ENCODE data around the gene RAD51B.
"Not testable (repeated sequence)": the region's sequence is repeated elsewhere in the genome, so short reads cannot be mapped to it uniquely, and the experiment has no call there.

Gene RAD51B

DNA sequence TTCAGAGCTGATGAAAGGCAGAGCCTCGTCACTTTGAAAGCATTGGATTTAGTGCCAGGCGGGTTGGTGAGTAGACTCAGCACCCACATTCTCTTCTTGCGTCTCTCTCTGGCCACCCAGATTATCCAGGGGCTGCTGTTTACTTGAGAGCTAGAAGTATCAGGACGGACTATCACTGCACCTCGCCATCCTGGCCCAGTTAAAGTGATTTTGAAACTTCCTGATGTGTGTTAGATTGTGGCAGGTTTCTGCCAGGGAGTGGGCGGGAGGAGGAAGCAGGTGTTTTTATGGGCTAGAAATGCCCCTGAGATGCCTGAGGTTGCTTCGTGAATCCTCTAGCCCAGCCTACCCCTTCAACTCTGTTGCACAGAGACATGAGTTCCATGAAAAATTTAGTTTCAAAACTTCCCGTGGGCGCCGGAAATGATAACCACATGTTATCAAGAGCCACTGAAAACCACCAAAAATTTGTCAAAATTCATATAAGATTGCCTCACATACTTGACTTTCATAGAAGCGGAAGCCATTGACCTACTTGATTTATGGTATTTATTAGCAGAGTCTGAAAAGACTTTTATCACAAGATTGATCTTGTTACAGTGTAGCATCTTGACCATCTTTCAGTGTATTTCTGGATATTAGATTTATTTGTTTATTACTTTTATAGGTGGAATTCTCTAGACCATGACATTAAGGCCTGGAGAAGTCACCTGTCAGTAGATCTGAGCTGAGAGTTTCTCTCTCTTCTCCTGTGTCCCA lies 466.0 kb downstream of the RAD51B start:
- peak; percentile 72 for DNase-seq

GRCh38 chr14:68286667-68287066 lies 467.1 kb downstream of the RAD51B start:
- DNase-seq: no peak

GRCh38 chr14:68289452-68289851 lies 469.9 kb downstream of the RAD51B start:
- DNase-seq: not testable (repeated sequence)

- DNase-seq: no peak
Observed at GRCh38 chr14:68291820-68292219, 472.2 kb downstream of the RAD51B start.

DNA sequence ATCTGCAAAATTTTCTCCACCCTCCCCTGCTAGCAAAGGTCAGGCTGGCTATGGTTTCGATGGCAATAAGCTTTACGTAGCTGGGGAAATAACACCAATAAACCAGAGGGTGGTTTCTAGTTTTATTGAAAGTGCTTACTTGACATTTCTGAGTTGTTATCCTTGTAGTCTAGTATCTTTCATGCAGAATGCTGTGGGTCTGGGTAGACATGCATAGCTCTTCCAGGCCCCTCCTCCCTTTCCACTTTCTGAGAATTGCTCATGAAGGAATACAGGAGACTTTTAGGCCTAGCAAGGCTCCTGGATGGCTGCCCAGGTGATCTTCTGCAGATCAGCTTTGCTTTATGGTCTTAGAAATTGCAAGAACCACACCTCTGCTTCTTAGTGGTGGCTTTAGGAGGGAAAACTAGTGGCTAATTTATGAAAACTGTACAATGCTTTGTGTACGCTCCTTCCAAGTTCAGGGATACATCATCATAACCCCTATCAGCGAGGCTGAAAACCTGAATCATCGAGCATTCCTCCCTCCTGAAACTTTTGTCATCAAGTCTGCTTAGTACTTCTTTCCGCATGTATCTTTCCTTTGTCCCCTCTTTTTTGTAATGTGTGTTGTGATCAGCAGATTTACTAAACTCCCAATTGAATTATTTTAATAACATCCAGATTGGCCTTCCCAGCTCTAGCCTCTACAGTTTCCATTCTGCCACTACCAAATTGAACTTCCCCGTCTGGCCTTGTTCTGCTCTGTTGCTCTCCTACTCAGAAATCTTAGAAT lies 473.0 kb downstream of the RAD51B start:
- no peak for DNase-seq

GRCh38 chr14:68293404-68293803 lies 473.8 kb downstream of the RAD51B start:
- DNase-seq: no peak

- DNase-seq: no peak
Observed at GRCh38 chr14:68295316-68295816, 475.8 kb downstream of the RAD51B start.

GRCh38 chr14:68297039-68297438 lies 477.5 kb downstream of the RAD51B start:
- no peak for DNase-seq

DNA sequence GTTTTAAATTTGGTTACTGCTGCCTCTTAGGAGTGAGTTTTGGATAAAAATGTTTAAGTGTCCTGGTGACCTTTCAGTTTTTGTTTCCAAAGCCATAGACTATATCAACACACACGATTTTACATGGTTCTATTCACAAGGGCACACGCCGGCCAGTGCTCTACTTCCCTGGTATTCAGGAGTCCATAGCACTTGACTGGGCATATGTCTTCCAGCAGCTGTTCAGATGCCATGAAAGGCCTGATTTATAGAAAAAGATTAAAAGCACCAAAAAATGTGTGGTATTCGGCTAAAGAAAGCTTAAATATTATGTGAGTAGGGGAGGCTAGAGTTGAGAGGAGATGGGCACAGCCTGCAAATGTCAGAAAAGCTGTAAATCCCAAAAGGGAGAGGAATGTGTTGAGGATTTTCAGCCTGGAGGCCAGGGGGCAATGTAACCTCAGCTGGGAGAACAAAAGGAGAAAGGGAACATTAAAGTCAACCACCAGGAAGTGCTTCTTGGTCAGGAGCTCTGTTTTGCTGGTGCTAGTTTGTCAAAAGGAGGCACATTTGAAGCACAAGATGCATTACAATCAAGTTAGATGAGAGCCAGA lies 478.4 kb downstream of the RAD51B start:
- DNase-seq: no peak

DNA sequence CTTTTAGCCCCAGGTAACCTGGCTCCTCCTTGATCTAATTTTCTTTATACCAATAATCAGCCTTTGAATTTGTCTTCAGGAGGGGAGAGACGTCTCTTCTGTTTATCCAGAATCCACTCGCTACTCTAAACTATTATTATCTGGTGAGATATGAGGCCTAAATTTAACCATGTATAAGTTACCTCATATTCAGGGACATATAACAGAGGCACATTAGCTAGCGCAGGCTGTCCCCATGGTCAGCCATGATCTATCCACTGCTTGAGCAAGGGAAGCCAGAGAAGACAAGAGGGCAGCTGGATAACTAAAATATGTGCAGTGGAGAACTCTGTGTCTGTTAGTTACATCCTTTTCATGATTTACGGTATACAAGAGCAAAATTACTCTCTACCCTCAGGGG lies 481.0 kb downstream of the RAD51B start:
- DNase-seq: no peak

DNA sequence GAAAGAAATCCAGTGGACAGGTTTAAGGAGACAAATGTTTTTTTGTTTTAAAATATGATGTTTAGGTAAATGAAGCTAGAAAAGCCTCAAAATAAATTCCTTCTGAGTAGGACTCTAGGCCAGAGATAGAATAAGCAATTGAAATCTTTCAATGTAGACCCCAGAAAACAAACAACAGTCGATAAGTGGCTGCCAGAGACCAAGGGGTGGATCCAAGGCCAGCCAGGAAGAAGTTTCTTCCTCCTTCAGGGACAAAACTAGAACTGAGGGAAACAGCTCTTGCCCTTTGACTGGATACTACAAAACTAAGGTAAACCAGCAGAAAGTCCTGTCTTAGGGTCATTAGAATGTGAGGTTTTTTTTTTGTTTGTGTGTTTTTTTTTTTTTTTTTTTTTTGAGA lies 481.6 kb downstream of the RAD51B start:
- no peak for DNase-seq

- DNase-seq: not testable (repeated sequence)
Observed at GRCh38 chr14:68302938-68303337, 483.4 kb downstream of the RAD51B start.

DNA sequence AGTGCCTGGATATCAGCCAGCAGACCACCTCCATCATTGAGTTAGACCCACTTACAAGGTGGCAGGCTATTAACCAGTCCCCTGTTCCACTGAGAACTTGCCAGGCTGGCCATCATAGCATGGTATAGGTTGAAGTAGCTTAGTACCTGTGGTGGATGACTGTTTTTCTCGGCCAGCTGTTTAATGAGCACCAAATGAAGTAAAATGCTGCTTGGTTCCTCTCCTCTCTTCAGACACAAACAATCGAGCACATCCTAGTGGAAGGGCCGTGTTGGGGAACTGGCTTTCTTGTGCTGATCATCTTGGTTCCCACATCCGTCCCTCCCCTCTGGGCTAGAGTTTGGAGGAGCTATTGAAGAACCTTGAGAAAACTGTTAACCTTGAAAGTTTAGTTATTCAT lies 486.2 kb downstream of the RAD51B start:
- DNase-seq: no peak

- no peak for DNase-seq
Observed at GRCh38 chr14:68306265-68306933, 486.8 kb downstream of the RAD51B start.

DNA sequence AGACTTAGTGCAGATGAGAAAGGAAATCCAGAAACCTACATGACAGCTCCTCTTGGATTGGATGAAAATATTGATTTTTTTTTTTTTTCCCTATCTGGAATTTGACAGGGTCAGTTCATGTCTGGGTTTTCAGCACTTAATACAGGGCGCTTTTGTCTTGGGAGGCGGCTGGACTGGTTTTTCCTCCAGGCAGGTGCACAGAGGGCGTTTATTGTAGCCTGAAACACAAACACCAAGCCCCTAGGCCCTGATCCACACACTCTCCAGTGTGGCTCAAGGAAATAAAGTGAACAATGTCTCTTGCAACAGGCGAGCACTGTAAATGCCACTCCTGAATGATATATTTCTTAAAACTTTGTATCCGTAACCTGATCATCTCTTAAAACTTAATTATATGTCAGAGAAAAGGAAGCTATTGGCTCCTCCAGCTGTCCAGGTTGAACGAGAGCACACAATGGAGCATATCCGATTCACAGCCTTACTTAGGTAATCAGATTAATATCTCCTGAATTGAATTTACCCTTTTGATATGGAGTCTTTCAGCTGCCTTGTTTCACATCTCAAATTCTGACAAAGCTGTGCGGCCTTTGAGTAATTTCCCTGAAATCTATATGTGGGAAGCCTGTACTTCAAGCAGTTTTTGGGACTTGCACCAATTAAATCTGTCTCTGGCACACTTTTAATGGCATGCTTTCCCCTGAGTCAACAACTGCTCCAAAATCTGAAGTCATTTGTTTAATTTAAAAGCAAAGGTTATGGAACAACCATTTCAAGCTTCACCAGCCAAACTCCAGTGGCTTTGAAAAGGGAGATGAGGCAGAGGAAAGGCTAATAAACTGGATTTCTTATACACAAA lies 487.6 kb downstream of the RAD51B start:
- no peak for DNase-seq

- DNase-seq: no peak
Observed at GRCh38 chr14:68307790-68308168, 488.2 kb downstream of the RAD51B start.

- DNase-seq: no peak
Observed at GRCh38 chr14:68308726-68309520, 489.3 kb downstream of the RAD51B start.

GRCh38 chr14:68309616-68310015 lies 490.0 kb downstream of the RAD51B start:
- no peak for DNase-seq

- no peak for DNase-seq
Observed at GRCh38 chr14:68312300-68312699, 492.7 kb downstream of the RAD51B start.

- no peak for DNase-seq
Observed at GRCh38 chr14:68312884-68313610, 493.5 kb downstream of the RAD51B start.

DNA sequence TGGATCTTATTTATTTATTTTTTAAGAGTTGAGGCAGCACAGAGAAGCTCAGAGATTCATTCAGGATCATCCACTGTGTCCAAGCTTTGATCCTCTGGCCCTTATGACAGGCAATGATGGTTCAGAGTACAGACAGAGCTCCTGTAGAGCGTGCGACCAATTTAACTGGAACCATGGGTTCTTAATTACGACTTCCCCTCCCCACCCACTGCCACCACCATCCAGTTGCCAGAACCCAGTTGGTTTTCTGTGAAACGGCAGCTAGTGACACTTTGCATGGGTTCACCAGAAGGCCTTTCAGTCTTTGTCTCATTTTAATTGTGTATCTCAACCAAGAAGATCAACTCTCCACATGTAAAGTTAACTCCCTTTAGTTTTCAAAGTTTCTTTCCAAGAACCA lies 495.1 kb downstream of the RAD51B start:
- DNase-seq: no peak

Measured in CD4-positive, alpha-beta T cell treated with Interleukin-21 for 1 hour (primary cell).